Neural cell (in vitro differentiated cells): Measurements from ENCODE around the gene TRIM72. TPM values are rescaled to one million over a fixed set of nuclear protein-coding genes. Genes with fewer than 3 reads are reported as not detected.

Source experiments
- H2AFZ ChIP-seq: fragments of 200-600, 300-800 bp; sonication (generic), shearing (Covaris generic); 2 replicates; pipeline ENCODE4 v1.6.0; 2014; ENCODE audit warnings: low read depth, mild to moderate bottlenecking, antibody characterized with exemption, low read length, moderate library complexity
- H3F3A ChIP-seq: fragments of 200-600 bp; shearing (Covaris generic); 2 replicates; pipeline ENCODE4 v1.6.1; 2016; ENCODE audit warnings: mild to moderate bottlenecking, moderate library complexity, mixed read lengths, antibody characterized with exemption, low read length; ENCODE audit not compliant: insufficient read depth, poor library complexity, severe bottlenecking
- H3K27ac ChIP-seq: fragments of 200-600, 300-800 bp; sonication (generic), shearing (Covaris generic); 2 replicates; pipeline ENCODE4 v1.5.1; 2014; ENCODE audit warnings: mild to moderate bottlenecking, low read length, moderate library complexity
- H3K27me3 ChIP-seq: fragments of 300-800, 200-600 bp; sonication (generic), shearing (Covaris generic); 2 replicates; pipeline ENCODE4 v1.6.0; 2014; ENCODE audit warnings: mild to moderate bottlenecking, low read depth, low read length, moderate library complexity; ENCODE audit not compliant: insufficient read depth
- H3K36me3 ChIP-seq: fragments of 300-800, 200-600 bp; sonication (generic), shearing (Covaris generic); 2 replicates; pipeline ENCODE4 v1.5.1; 2014; ENCODE audit warnings: mild to moderate bottlenecking, antibody characterized with exemption, low read length, moderate library complexity; ENCODE audit not compliant: insufficient read depth
- H3K4me2 ChIP-seq: fragments of 300-800, 200-600 bp; sonication (generic), shearing (Covaris generic); 2 replicates; pipeline ENCODE4 v1.6.0; 2014; ENCODE audit warnings: mild to moderate bottlenecking, low read length
- H3K4me3 ChIP-seq: fragments of 300-800, 200-600 bp; sonication (generic), shearing (Covaris generic); 2 replicates; pipeline ENCODE4 v1.5.1; 2014; ENCODE audit warnings: mild to moderate bottlenecking, low read length, moderate library complexity
- H3K79me2 ChIP-seq: fragments of 200-600 bp; shearing (Covaris generic); replicated peaks from 2 replicates; pipeline ENCODE4 v1.6.0; 2014; ENCODE audit warnings: mild to moderate bottlenecking, low read length, moderate library complexity; ENCODE audit not compliant: insufficient read depth
- H3K9ac ChIP-seq: fragments of 300-800, 200-600 bp; sonication (generic), shearing (Covaris generic); 2 replicates; pipeline ENCODE4 v1.6.1; 2016; ENCODE audit warnings: mild to moderate bottlenecking, low read length, mixed read lengths
- H3K9me2 ChIP-seq: fragments of 200-600 bp; shearing (Covaris generic); 2 replicates; pipeline ENCODE4 v1.6.1; 2016; ENCODE audit warnings: mild to moderate bottlenecking, low read length, mixed read lengths; ENCODE audit not compliant: insufficient read depth
- H3K9me3 ChIP-seq: fragments of 200-600, 300-800 bp; sonication (generic), shearing (Covaris generic); 2 replicates; pipeline ENCODE4 v1.6.1; 2016; ENCODE audit warnings: mild to moderate bottlenecking, mixed run types, low read length, moderate library complexity, mixed read lengths
- H4K20me1 ChIP-seq: fragments of 200-600 bp; shearing (Covaris generic); 2 replicates; pipeline ENCODE4 v1.6.1; 2016; ENCODE audit warnings: mild to moderate bottlenecking, mixed run types; ENCODE audit not compliant: insufficient read depth
- CTCF ChIP-seq: fragments of 450-650 bp; IDR thresholded peaks from 2 replicates; pipeline ENCODE4 v1.5.1; 2014; ENCODE audit warnings: antibody characterized with exemption, mild to moderate bottlenecking, moderate library complexity; ENCODE audit not compliant: poor library complexity, severe bottlenecking
- EP300 ChIP-seq: fragments of 450-650 bp; conservative IDR thresholded peaks from 2 replicates; pipeline ENCODE4 v1.6.1; 2014; ENCODE audit warnings: antibody characterized with exemption, mild to moderate bottlenecking, moderate library complexity; ENCODE audit not compliant: poor library complexity, severe bottlenecking
- EZH2 ChIP-seq: fragments of 200-600, 300-800 bp; shearing (Covaris generic), sonication (generic); IDR thresholded peaks from 2 replicates; pipeline ENCODE4 v1.6.1; 2014; ENCODE audit warnings: antibody characterized with exemption, low read length, borderline replicate concordance, mild to moderate bottlenecking; ENCODE audit not compliant: insufficient read depth, poor library complexity, severe bottlenecking
- MXI1 ChIP-seq: fragments of 450-650 bp; conservative IDR thresholded peaks from 2 replicates; pipeline ENCODE4 v1.6.1; 2014; ENCODE audit warnings: antibody characterized with exemption, mild to moderate bottlenecking; ENCODE audit not compliant: poor library complexity, severe bottlenecking
- POLR2AphosphoS5 ChIP-seq: IDR thresholded peaks from 2 replicates; pipeline ENCODE4 v1.6.1; 2012
- RAD21 ChIP-seq: fragments of 450-650 bp; conservative IDR thresholded peaks from 2 replicates; pipeline ENCODE4 v1.6.1; 2014; ENCODE audit warnings: antibody characterized with exemption, mild to moderate bottlenecking, moderate library complexity
- REST ChIP-seq: IDR thresholded peaks from 2 replicates; pipeline ENCODE4 v1.6.1; 2012; ENCODE audit warnings: borderline replicate concordance
- SMC3 ChIP-seq: fragments of 450-650 bp; conservative IDR thresholded peaks from 2 replicates; pipeline ENCODE4 v1.6.1; 2014; ENCODE audit warnings: antibody characterized with exemption, mild to moderate bottlenecking, moderate library complexity; ENCODE audit not compliant: poor library complexity
- TAF1 ChIP-seq: IDR thresholded peaks from 2 replicates; pipeline ENCODE4 v1.6.1; 2012; ENCODE audit warnings: low read depth
- polyA plus RNA-seq: library from polyadenylated mRNA; depleted of rRNA; stranded (reverse); fragments of >200 nt; gene quantifications from 2 replicates; pipeline ENCODE4 v1.2.3, GENCODE V29; 2014

Gene TRIM72
- polyA plus RNA-seq, 1 donor from 2014 or later = 0.05 TPM

- no peak for TF ChIP-seq SMC3
- no peak for TF ChIP-seq MXI1
- TF ChIP-seq EZH2 = no peak
- no peak for TF ChIP-seq EP300
- no peak for TF ChIP-seq TAF1
- TF ChIP-seq POLR2AphosphoS5 = no peak
- TF ChIP-seq CTCF = no peak
- TF ChIP-seq RAD21 = no peak
- no peak for TF ChIP-seq REST
- no peaks in the 10 kb centered on the region for H3K36me3 ChIP-seq
- no peaks in the 10 kb centered on the region for H3K9me3 ChIP-seq
- no peak overlapping the region for H2AFZ ChIP-seq
- no peak overlapping the region for H3K4me3 ChIP-seq
- H3K9me2 ChIP-seq = no peaks in the 10 kb centered on the region
- H3K79me2 ChIP-seq = no peaks in the 10 kb centered on the region
- H4K20me1 ChIP-seq = no peaks in the 10 kb centered on the region
- no peak overlapping the region for H3K4me2 ChIP-seq
- no peaks in the 10 kb centered on the region for H3K27me3 ChIP-seq
- no peak overlapping the region for H3K27ac ChIP-seq
- H3F3A ChIP-seq = no peaks in the 10 kb centered on the region
- no peak overlapping the region for H3K9ac ChIP-seq
Observed at GRCh38 chr16:31250782-31251384, 37.0 kb downstream of the TRIM72 start.

GRCh38 chr16:31251435-31251834 lies 37.5 kb downstream of the TRIM72 start:
- no peak overlapping the region for H3K4me2 ChIP-seq
- H3K27me3 ChIP-seq = no peaks in the 10 kb centered on the region
- no peak overlapping the region for H3K9ac ChIP-seq
- no peaks in the 10 kb centered on the region for H3K9me2 ChIP-seq
- no peak overlapping the region for H3K27ac ChIP-seq
- TF ChIP-seq EZH2 (no peak), RAD21 (no peak), REST (no peak), EP300 (no peak), SMC3 (no peak), POLR2AphosphoS5 (no peak), MXI1 (no peak), TAF1 (no peak), CTCF (no peak)
- no peaks in the 10 kb centered on the region for H3K36me3 ChIP-seq
- no peaks in the 10 kb centered on the region for H3F3A ChIP-seq
- H3K9me3 ChIP-seq = no peaks in the 10 kb centered on the region
- no peak overlapping the region for H3K4me3 ChIP-seq
- H4K20me1 ChIP-seq = no peaks in the 10 kb centered on the region
- H2AFZ ChIP-seq = no peak overlapping the region
- no peaks in the 10 kb centered on the region for H3K79me2 ChIP-seq
